Activated CD8-positive, alpha-beta T cell treated with anti-CD3 and anti-CD28 coated beads for 36 hours (primary cell): ENCODE data around the gene RIN1. TPM values are rescaled to one million over a fixed set of nuclear protein-coding genes. Genes with fewer than 3 reads are reported as not detected.

Experiments
- ATAC-seq: fragments of 200-7000 bp; cut with Tn5 transposase; one replicate; pipeline ENCODE4 v1.10.0; 2021; ENCODE audit warnings: mild to moderate bottlenecking, moderate library complexity
- CTCF ChIA-PET: fragments of 350-600 bp; sonication (Branson Sonifier 250); formaldehyde crosslinking; loops from one replicate; lab custom pipeline; 2021; ENCODE audit warnings: antibody characterized with exemption; lab: Charles Lee
- POLR2A ChIA-PET: fragments of 350-600 bp; sonication (Branson Sonifier 250); formaldehyde crosslinking; loops from one replicate; lab custom pipeline; 2021; ENCODE audit warnings: antibody characterized with exemption; lab: Charles Lee
- DNase-seq: peaks from one replicate; pipeline ENCODE4 v3.0.0-alpha.2; 2020
- H3K27ac Mint-ChIP-seq: one replicate; pipeline ENCODE4 v1.8.0; 2021; ENCODE audit warnings: mild to moderate bottlenecking, mixed read lengths
- H3K27me3 Mint-ChIP-seq: one replicate; pipeline ENCODE4 v1.8.0; 2021; ENCODE audit warnings: mixed read lengths
- H3K36me3 Mint-ChIP-seq: one replicate; pipeline ENCODE4 v1.8.0; 2021; ENCODE audit warnings: low read depth, mixed read lengths
- H3K4me1 Mint-ChIP-seq: one replicate; pipeline ENCODE4 v1.8.0; 2021; ENCODE audit warnings: low read depth, mixed read lengths
- H3K4me3 Mint-ChIP-seq: one replicate; pipeline ENCODE4 v1.8.0; 2021; ENCODE audit warnings: mild to moderate bottlenecking, moderate library complexity, mixed read lengths
- H3K9me3 Mint-ChIP-seq: one replicate; pipeline ENCODE4 v1.8.0; 2021; ENCODE audit warnings: mixed read lengths
- intact Hi-C: fragments of 100-400 bp; cut with micrococcal nuclease; formaldehyde crosslinking; loops from one replicate; pipeline ENCODE4 v1.10.0; 2022
- total RNA-seq, 2 experiments: library from RNA; stranded (reverse); gene quantifications; one replicate each; pipeline ENCODE4 v1.2.3, GENCODE V29; 2021
- TF ChIP-seq, protein P1 (sequence below): fragments of 200-600 bp; IDR thresholded peaks from one replicate; pipeline ENCODE4 v1.8.0; 2022; ENCODE audit warnings: antibody characterized with exemption, mild to moderate bottlenecking

RIN1 gene
- total RNA-seq, 2 experiments from 2014 or later: 1.1 to 1.6 TPM

DNA sequence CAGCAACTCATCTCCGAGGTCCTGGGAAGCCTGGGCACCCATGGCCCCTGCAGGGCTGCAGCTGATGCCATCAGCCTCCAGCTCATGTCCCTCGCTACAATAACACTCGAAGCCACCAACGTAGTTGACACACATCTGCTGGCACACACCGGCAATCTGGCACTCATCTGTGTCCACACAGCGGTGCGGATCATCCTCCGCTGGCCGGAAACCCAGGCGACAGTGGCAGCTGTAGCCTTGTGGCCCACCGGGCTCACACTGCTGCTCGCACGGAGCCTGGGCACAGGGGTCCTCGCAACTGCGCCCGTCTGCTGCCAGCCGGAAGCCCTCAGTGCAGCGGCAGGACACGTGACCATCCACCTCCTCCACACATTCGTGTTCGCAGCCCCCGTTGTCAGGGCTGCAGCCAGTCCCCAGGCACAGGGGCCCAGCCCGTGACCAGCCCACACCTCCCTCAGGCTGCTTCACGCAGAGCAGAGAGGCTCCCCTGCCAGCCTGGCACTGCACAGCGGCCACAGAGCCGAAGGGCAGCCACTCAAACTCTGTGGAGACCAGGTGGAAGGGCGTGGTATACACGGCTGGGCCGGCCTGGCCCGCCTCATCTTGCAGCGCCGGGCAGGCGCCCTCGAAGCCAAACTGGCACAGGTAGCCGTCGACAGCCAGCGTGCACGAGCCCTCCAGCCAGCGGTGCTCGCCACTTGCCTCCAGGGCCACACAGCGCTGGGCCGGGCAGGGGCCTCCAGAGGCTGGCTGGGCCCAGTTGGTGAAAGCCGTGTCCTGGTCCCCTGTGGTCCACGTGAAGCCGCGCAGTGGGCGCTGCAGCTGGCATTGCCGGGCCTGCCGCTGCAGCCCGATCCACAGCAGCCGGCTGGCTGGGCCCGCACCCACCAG, 20.1 kb downstream of the RIN1 start:
- Mint-ChIP-seq H3K4me3 (peak overlapping the region; percentile 80), H3K36me3 (peaks cover 12% of the 10 kb centered on the region), H3K9me3 (peaks cover 6% of the 10 kb centered on the region), H3K27ac (peak overlapping the region; percentile 97), H3K27me3 (no peaks in the 10 kb centered on the region), H3K4me1 (peaks cover 52% of the 10 kb centered on the region)
- CTCF ChIA-PET: interaction anchor here (1.1 to 10.2 kb wide), 4 partner anchors 11 to 457 kb away, joined by 3 to 149 read pairs (median 72); partner anchors contain the start of gene RIN1
- POLR2A ChIA-PET: interaction anchor here (0.7 to 6.9 kb wide), 8 partner anchors 18 to 483 kb away, joined by 3 to 38 read pairs (median 4); partner anchors contain the start of genes B4GAT1, BRMS1, RIN1 and SNX32
- intact Hi-C loops: no loop called here
- TF ChIP-seq, protein P1, sequence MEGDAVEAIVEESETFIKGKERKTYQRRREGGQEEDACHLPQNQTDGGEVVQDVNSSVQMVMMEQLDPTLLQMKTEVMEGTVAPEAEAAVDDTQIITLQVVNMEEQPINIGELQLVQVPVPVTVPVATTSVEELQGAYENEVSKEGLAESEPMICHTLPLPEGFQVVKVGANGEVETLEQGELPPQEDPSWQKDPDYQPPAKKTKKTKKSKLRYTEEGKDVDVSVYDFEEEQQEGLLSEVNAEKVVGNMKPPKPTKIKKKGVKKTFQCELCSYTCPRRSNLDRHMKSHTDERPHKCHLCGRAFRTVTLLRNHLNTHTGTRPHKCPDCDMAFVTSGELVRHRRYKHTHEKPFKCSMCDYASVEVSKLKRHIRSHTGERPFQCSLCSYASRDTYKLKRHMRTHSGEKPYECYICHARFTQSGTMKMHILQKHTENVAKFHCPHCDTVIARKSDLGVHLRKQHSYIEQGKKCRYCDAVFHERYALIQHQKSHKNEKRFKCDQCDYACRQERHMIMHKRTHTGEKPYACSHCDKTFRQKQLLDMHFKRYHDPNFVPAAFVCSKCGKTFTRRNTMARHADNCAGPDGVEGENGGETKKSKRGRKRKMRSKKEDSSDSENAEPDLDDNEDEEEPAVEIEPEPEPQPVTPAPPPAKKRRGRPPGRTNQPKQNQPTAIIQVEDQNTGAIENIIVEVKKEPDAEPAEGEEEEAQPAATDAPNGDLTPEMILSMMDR: no peak
- DNase-seq (peak; percentile 71), ATAC-seq (no peak)

DNA sequence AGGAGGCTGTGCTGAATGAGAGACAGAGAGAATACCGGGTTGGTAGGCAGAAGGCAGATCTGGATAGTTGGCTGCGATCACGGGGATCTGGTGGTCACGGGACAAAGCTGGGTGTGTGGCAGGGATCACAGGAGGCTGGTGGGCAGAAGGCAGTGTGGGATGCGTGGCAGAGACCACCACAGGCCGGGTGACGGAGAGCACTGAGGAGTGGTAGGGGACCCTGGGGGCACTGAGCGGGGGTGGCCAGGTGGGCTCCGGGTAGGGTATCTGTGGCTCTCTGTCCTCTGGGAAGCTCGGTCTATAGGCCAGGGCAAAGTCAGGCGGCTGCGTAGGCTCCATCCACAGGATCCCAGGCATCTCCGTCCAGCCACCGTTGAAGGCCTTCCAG, 20.7 kb downstream of the RIN1 start:
- peak overlapping the region; percentile 80 for H3K4me3 Mint-ChIP-seq
- peak; percentile 35 for DNase-seq
- intact Hi-C loops: no loop called here
- H3K4me1 Mint-ChIP-seq: peaks cover 52% of the 10 kb centered on the region
- peaks cover 12% of the 10 kb centered on the region for H3K36me3 Mint-ChIP-seq
- CTCF ChIA-PET: interaction anchor here (1.1 to 10.2 kb wide), 4 partner anchors 17 to 456 kb away, joined by 3 to 149 read pairs (median 88); partner anchors contain the start of genes B4GAT1, BRMS1 and RIN1
- ATAC-seq: no peak
- peak overlapping the region; percentile 97 for H3K27ac Mint-ChIP-seq
- POLR2A ChIA-PET: interaction anchor here (0.7 to 6.9 kb wide), 4 partner anchors 19 to 33 kb away, joined by 3 to 38 read pairs (median 4); partner anchors contain the start of genes RIN1 and YIF1A
- H3K27me3 Mint-ChIP-seq: no peaks in the 10 kb centered on the region
- H3K9me3 Mint-ChIP-seq: peaks cover 6% of the 10 kb centered on the region
- TF ChIP-seq, protein P1: no peak

DNA sequence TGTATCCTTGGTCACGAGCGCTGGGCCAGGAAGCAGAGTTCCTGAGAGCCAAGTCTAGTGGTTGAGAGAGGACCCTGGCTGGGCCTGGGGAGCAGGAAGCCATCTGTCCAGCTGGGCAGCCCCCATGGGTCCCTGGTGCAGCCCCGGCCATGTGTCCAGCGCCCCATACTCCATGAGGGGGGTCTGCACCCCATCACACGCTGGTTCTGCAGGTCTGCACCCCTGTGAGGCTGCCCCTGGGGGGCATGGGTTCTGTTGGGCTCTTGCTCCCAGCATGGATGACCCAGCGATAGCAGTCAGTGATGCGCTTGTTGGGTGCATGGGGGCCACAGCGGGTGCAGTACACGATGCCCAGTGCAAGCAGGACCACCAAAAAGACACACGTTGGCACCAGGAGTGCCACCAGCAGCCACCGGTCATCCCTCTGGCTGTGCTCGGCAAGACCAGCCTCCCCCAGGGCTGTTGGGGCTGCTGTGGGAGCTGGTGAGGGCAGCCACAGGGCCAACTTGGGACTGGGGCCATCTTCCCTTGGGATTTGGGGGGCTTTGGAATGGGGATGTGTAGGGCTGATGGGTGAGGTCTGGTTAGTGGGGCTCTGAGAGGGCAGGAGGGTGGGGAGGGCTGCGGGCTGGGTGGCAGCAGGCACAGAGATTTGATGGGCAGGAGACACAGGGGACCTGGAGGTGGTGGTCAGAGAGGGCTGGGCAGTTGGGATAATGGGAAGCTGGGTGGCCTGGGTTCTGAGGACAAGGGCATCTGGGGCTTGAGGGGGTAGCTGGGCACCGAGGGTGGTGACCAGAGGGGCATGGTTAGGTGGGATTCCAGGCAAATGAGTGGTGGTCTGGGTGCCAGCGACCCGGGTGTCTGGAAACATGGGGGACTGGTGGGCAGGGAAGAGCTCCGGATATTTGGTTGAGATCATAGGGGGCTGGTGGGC, 21.4 kb downstream of the RIN1 start:
- no peak for ATAC-seq
- ChIA-PET POLR2A (interaction anchor here (0.7 to 6.9 kb wide), 6 partner anchors 18 to 57 kb away, joined by 3 to 38 read pairs (median 4); partner anchors contain the start of genes RIN1 and SLC29A2), CTCF (interaction anchor here (1.0 to 10.2 kb wide), 6 partner anchors 18 to 455 kb away, joined by 3 to 149 read pairs (median 36); partner anchors contain the start of genes B4GAT1, BRMS1, MRPL11 and RIN1)
- H3K4me1 Mint-ChIP-seq: peaks cover 50% of the 10 kb centered on the region
- TF ChIP-seq, protein P1: no peak
- H3K4me3 Mint-ChIP-seq: peak overlapping the region; percentile 80
- H3K27ac Mint-ChIP-seq: peak overlapping the region; percentile 97
- H3K9me3 Mint-ChIP-seq: peaks cover under 1% of the 10 kb centered on the region
- no peaks in the 10 kb centered on the region for H3K27me3 Mint-ChIP-seq
- DNase-seq: no peak
- peaks cover 7% of the 10 kb centered on the region for H3K36me3 Mint-ChIP-seq
- intact Hi-C loops: loop anchor here (5.0 kb wide), 2 partner anchors 32 to 72 kb away; partner anchors contain the start of genes B4GAT1 and BRMS1

DNA sequence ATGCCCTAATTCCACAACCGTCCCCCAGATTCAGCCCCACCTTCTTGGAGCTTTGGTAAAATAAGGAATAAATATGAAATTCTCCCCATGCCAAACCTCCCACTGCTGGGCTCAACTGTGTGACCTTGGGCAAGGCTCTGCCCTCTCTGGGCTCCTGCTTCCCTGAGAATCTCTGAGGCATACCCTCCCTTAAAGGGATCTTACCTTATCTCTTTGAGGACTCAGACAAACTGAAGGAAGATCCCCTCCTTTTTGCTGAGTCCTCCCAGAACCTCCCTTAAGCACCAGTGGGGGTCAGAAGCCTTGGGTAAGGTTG, 22.1 kb downstream of the RIN1 start:
- Mint-ChIP-seq H3K27ac (peak overlapping the region; percentile 97), H3K4me1 (peaks cover 45% of the 10 kb centered on the region), H3K9me3 (no peaks in the 10 kb centered on the region), H3K4me3 (peak overlapping the region; percentile 80), H3K36me3 (peaks cover 7% of the 10 kb centered on the region), H3K27me3 (no peaks in the 10 kb centered on the region)
- TF ChIP-seq, protein P1: no peak
- intact Hi-C loops: loop anchor here (5.0 kb wide), 2 partner anchors 33 to 73 kb away; partner anchors contain the start of genes B4GAT1 and BRMS1
- ChIA-PET CTCF (interaction anchor here (1.0 to 10.2 kb wide), 6 partner anchors 8 to 125 kb away, joined by 3 to 149 read pairs (median 42); partner anchors contain the start of genes B4GAT1, BRMS1, MRPL11 and RIN1), POLR2A (interaction anchor here (1.3 to 6.9 kb wide), 10 partner anchors 10 to 107 kb away, joined by 3 to 38 read pairs (median 8); partner anchors contain the start of genes BRMS1, RAB1B, RIN1 and SLC29A2)
- DNase-seq (no peak), ATAC-seq (no peak)
